ENCODE data around the gene VSIR. TPM values are rescaled to one million over a fixed set of nuclear protein-coding genes. Genes with fewer than 3 reads are reported as not detected.

The VSIR gene
- total RNA-seq, 3 donors from 2014 or later (not counting 1 experiment from before 2014, with no cell fraction given) = 134 to 193 (median 178) TPM

DNA sequence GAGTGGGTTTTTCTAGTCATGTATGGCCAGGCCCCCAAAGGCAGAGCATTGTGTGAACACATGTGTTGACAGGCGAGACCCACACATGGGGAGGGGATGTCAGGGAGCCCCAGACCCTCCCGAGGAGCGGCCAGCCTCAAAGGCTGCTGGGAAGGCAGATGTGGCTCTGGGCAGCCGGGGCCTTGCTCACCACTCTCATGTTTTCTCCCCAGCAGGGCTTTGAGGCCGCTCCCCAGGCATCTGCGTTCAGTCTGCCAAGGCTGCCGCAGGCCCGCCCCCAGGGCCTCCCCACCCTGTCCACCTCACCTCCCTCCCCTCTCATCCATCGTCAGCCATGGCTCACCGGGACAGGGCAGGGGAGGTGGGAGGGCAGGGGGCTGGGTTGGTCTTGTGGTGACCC lies 16.6 kb upstream of the VSIR start:
- no peaks in the 10 kb centered on the region for H3K9me3 Mint-ChIP-seq
- no peaks in the 10 kb centered on the region for H3K36me3 Mint-ChIP-seq
- no peaks in the 10 kb centered on the region for H3K36me3 ChIP-seq (ENCODE audit: control insufficient read depth, insufficient read depth, low read length)
- no peak overlapping the region for H3K4me3 ChIP-seq (ENCODE audit: low read length)
- DNase-seq (no peak), ATAC-seq (no peak)
- WGBS (ENCODE audit: insufficient coverage) = 91% methylated on average over 10 of the region's 10 CpGs
- intact Hi-C loops (cut with micrococcal nuclease) = no loop called here
- TF ChIP-seq, protein P1, sequence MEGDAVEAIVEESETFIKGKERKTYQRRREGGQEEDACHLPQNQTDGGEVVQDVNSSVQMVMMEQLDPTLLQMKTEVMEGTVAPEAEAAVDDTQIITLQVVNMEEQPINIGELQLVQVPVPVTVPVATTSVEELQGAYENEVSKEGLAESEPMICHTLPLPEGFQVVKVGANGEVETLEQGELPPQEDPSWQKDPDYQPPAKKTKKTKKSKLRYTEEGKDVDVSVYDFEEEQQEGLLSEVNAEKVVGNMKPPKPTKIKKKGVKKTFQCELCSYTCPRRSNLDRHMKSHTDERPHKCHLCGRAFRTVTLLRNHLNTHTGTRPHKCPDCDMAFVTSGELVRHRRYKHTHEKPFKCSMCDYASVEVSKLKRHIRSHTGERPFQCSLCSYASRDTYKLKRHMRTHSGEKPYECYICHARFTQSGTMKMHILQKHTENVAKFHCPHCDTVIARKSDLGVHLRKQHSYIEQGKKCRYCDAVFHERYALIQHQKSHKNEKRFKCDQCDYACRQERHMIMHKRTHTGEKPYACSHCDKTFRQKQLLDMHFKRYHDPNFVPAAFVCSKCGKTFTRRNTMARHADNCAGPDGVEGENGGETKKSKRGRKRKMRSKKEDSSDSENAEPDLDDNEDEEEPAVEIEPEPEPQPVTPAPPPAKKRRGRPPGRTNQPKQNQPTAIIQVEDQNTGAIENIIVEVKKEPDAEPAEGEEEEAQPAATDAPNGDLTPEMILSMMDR (IDR thresholded peaks at IDR 0.05) = no peak
- H3K27ac ChIP-seq (ENCODE audit: low read length) = no peak overlapping the region
- peaks cover 0 to 5% of the 10 kb centered on the region in 2 donors for H3K4me1 Mint-ChIP-seq
- no peaks in the 10 kb centered on the region for H3K9me3 ChIP-seq (ENCODE audit: control insufficient read depth, insufficient read depth, low read length)
- H3K27me3 ChIP-seq (ENCODE audit: control insufficient read depth, insufficient read depth, low read length) = no peaks in the 10 kb centered on the region
- H3K27me3 Mint-ChIP-seq (ENCODE audit: low read depth in 2 of 2) = peaks cover 7 to 9% of the 10 kb centered on the region in 2 donors
- H3K4me1 ChIP-seq (ENCODE audit: control insufficient read depth, insufficient read depth, low read length) = peaks cover 15% of the 10 kb centered on the region
- no peak overlapping the region for H3K4me3 Mint-ChIP-seq
- H3K27ac Mint-ChIP-seq = no peak overlapping the region

- Histone ChIP-seq H3K4me3 (ENCODE audit: low read length) (no peak overlapping the region), H3K9me3 (ENCODE audit: control insufficient read depth, insufficient read depth, low read length) (no peaks in the 10 kb centered on the region), H3K27me3 (ENCODE audit: control insufficient read depth, insufficient read depth, low read length) (no peaks in the 10 kb centered on the region), H3K36me3 (ENCODE audit: control insufficient read depth, insufficient read depth, low read length) (no peaks in the 10 kb centered on the region), H3K4me1 (ENCODE audit: control insufficient read depth, insufficient read depth, low read length) (peaks cover 15% of the 10 kb centered on the region), H3K27ac (ENCODE audit: low read length) (no peak overlapping the region)
- Mint-ChIP-seq H3K4me1 (peaks cover 0 to 5% of the 10 kb centered on the region in 2 donors), H3K9me3 (no peaks in the 10 kb centered on the region), H3K4me3 (no peak overlapping the region), H3K27me3 (ENCODE audit: low read depth in 2 of 2) (peaks cover 7 to 8% of the 10 kb centered on the region in 2 donors), H3K36me3 (no peaks in the 10 kb centered on the region), H3K27ac (no peak overlapping the region)
- 95% methylated on average over 7 of the region's 8 CpGs for WGBS (ENCODE audit: insufficient coverage)
- ATAC-seq (no peak), DNase-seq (no peak)
- intact Hi-C loops (cut with micrococcal nuclease) = no loop called here
- TF ChIP-seq, protein P1 (IDR thresholded peaks at IDR 0.05) = no peak
These were observed 15.6 kb upstream of the VSIR start for GRCh38 chr10:71788954-71789353.

DNA sequence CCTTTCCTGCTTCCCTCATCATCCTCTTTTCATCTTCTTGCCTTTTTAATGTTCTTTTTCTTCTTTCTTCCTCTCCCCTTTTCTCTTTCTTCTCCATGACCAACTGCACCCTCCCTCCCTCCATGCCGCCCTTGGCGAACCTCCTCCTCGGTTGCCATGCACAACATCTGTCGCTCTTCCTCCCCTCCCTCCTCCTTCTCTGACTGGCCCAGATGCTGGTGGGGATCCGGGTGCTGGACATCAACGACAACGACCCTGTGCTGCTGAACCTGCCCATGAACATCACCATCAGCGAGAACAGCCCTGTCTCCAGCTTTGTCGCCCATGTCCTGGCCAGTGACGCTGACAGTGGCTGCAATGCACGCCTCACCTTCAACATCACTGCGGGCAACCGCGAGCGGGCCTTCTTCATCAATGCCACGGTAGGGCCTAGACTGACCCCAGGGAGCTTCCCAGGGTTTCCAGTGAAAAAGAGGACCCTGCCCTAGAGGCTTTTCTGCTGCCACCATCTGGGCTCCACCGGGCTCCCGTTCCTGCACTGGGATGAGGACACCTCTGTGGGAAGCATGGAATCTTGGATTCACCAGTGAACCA lies 11.5 kb upstream of the VSIR start:
- no peaks in the 10 kb centered on the region for H3K9me3 ChIP-seq (ENCODE audit: control insufficient read depth, insufficient read depth, low read length)
- intact Hi-C loops (cut with micrococcal nuclease) = no loop called here
- no peaks in the 10 kb centered on the region for H3K36me3 Mint-ChIP-seq
- H3K4me1 ChIP-seq (ENCODE audit: control insufficient read depth, insufficient read depth, low read length) = peaks cover 11% of the 10 kb centered on the region
- H3K36me3 ChIP-seq (ENCODE audit: control insufficient read depth, insufficient read depth, low read length) = no peaks in the 10 kb centered on the region
- DNase-seq = no peak
- peaks cover 0 to 3% of the 10 kb centered on the region in 2 donors for H3K27me3 Mint-ChIP-seq (ENCODE audit: low read depth in 2 of 2)
- no peaks in the 10 kb centered on the region for H3K9me3 Mint-ChIP-seq
- TF ChIP-seq, protein P1 (IDR thresholded peaks at IDR 0.05) = no peak
- H3K4me3 Mint-ChIP-seq = no peak overlapping the region
- H3K27me3 ChIP-seq (ENCODE audit: control insufficient read depth, insufficient read depth, low read length) = no peaks in the 10 kb centered on the region
- WGBS (ENCODE audit: insufficient coverage) = 91% methylated on average over 18 of the region's 18 CpGs
- peaks cover 0 to 20% of the 10 kb centered on the region in 2 donors for H3K4me1 Mint-ChIP-seq
- H3K4me3 ChIP-seq (ENCODE audit: low read length) = no peak overlapping the region
- no peak for ATAC-seq
- H3K27ac ChIP-seq (ENCODE audit: low read length) = no peak overlapping the region
- no peak overlapping the region for H3K27ac Mint-ChIP-seq

All from natural killer cell (primary cell).